Tibial nerve (tissue), 3 donors: ENCODE measurements around the gene RBMS3.

ENCODE experiments used
- CTCF ChIP-seq, 5 experiments: fragments of 200-600 bp in 3 of 5; fragments of 450-650 bp in 2 of 5; sonication (generic) in 3 of 5; IDR thresholded peaks; one replicate each; pipeline ENCODE4 v1.5.1; 2016 to 2019; ENCODE audit warnings: antibody characterized with exemption in 5 of 5, mild to moderate bottlenecking in 3 of 5, moderate library complexity in 2 of 5
- POLR2A ChIP-seq, 2 donors: fragments of 450-650 bp; IDR thresholded peaks; one replicate each; pipeline ENCODE4 v1.6.1; 2017; ENCODE audit warnings: antibody characterized with exemption in 2 of 2, mild to moderate bottlenecking in 2 of 2, moderate library complexity in 2 of 2

GRCh38 chr3:29534006-29534405 lies 253.1 kb downstream of the RBMS3 start:
- no peak for TF ChIP-seq CTCF (IDR thresholded peaks at IDR 0.05)
- no peak for TF ChIP-seq POLR2A (IDR thresholded peaks at IDR 0.05)
